ENCODE measurements around the gene WWTR1. TPM values are rescaled to one million over a fixed set of nuclear protein-coding genes. Genes with fewer than 3 reads are reported as not detected.

WWTR1 gene
- total and polyA plus RNA-seq, 4 donors: 4.5 to 11.8 (median 9.0) TPM

DNA sequence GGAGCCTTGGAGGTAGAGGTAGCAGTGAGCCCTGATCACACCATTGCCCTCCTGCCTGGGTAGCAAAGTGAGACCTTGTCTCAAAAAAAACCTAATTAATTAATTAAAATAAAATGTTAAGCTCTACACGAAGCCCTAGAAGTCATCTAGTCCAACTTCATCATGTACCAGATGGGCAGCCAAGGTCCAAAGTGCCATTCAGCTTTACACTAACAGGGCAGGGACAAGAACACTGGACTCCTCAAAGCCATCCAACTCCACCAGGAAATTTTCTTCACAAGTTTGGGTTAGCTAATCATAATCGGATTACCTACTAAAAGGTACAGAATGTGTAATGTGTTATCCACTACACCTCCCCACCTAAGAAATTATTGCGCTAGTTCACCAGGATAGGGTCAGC is 48.8 kb downstream of the WWTR1 start:
- 53% methylated on average over 3 of the region's 3 CpGs for WGBS
- peak; percentile 75 to 79 for TF ChIP-seq HNF4A (conservative IDR thresholded peaks at IDR 0.05)
- TF ChIP-seq, protein P1, sequence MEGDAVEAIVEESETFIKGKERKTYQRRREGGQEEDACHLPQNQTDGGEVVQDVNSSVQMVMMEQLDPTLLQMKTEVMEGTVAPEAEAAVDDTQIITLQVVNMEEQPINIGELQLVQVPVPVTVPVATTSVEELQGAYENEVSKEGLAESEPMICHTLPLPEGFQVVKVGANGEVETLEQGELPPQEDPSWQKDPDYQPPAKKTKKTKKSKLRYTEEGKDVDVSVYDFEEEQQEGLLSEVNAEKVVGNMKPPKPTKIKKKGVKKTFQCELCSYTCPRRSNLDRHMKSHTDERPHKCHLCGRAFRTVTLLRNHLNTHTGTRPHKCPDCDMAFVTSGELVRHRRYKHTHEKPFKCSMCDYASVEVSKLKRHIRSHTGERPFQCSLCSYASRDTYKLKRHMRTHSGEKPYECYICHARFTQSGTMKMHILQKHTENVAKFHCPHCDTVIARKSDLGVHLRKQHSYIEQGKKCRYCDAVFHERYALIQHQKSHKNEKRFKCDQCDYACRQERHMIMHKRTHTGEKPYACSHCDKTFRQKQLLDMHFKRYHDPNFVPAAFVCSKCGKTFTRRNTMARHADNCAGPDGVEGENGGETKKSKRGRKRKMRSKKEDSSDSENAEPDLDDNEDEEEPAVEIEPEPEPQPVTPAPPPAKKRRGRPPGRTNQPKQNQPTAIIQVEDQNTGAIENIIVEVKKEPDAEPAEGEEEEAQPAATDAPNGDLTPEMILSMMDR (IDR thresholded peaks at IDR 0.05; ENCODE audit: low read depth, low read length, missing input control): no peak
- TF ChIP-seq, protein P2, sequence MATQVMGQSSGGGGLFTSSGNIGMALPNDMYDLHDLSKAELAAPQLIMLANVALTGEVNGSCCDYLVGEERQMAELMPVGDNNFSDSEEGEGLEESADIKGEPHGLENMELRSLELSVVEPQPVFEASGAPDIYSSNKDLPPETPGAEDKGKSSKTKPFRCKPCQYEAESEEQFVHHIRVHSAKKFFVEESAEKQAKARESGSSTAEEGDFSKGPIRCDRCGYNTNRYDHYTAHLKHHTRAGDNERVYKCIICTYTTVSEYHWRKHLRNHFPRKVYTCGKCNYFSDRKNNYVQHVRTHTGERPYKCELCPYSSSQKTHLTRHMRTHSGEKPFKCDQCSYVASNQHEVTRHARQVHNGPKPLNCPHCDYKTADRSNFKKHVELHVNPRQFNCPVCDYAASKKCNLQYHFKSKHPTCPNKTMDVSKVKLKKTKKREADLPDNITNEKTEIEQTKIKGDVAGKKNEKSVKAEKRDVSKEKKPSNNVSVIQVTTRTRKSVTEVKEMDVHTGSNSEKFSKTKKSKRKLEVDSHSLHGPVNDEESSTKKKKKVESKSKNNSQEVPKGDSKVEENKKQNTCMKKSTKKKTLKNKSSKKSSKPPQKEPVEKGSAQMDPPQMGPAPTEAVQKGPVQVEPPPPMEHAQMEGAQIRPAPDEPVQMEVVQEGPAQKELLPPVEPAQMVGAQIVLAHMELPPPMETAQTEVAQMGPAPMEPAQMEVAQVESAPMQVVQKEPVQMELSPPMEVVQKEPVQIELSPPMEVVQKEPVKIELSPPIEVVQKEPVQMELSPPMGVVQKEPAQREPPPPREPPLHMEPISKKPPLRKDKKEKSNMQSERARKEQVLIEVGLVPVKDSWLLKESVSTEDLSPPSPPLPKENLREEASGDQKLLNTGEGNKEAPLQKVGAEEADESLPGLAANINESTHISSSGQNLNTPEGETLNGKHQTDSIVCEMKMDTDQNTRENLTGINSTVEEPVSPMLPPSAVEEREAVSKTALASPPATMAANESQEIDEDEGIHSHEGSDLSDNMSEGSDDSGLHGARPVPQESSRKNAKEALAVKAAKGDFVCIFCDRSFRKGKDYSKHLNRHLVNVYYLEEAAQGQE (IDR thresholded peaks at IDR 0.05): no peak
- no peak for TF ChIP-seq FOXA2 (IDR thresholded peaks at IDR 0.05)
- peak in 1 of 2 donors; percentile 1 for TF ChIP-seq JUND (IDR thresholded peaks at IDR 0.05)
- TF ChIP-seq NR2F2 (IDR thresholded peaks at IDR 0.05): no peak
- TF ChIP-seq, protein P3, sequence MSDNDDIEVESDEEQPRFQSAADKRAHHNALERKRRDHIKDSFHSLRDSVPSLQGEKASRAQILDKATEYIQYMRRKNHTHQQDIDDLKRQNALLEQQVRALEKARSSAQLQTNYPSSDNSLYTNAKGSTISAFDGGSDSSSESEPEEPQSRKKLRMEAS (IDR thresholded peaks at IDR 0.05): no peak
- peak; percentile 44 for TF ChIP-seq HNF4G (IDR thresholded peaks at IDR 0.05)
- Histone ChIP-seq H3K4me3 (ENCODE audit: low read depth in 1 of 3, low read length in 3 of 3) (no peak overlapping the region), H3K27me3 (ENCODE audit: control insufficient read depth in 4 of 4, insufficient read depth in 4 of 4, low read length in 3 of 4) (no peaks in the 10 kb centered on the region), H3K36me3 (ENCODE audit: control insufficient read depth in 4 of 4, insufficient read depth in 3 of 4, low read depth in 1 of 4, low read length in 3 of 4) (no peaks in the 10 kb centered on the region), H3K9me3 (ENCODE audit: control insufficient read depth in 4 of 4, low read length in 3 of 4) (no peaks in the 10 kb centered on the region), H3K27ac (ENCODE audit: low read depth in 1 of 2, low read length in 2 of 2) (peak overlapping the region in 1 of 2 donors; percentile 45), H3K4me1 (ENCODE audit: control insufficient read depth in 4 of 4, insufficient read depth in 4 of 4, low read length in 3 of 4) (peaks cover 8 to 25% (median 14%) of the 10 kb centered on the region in 4 donors), H3K9ac (ENCODE audit: low read depth in 1 of 2, low read length in 2 of 2) (no peak overlapping the region)
- no peak for DNase-seq (ENCODE audit: low spot score)

DNA sequence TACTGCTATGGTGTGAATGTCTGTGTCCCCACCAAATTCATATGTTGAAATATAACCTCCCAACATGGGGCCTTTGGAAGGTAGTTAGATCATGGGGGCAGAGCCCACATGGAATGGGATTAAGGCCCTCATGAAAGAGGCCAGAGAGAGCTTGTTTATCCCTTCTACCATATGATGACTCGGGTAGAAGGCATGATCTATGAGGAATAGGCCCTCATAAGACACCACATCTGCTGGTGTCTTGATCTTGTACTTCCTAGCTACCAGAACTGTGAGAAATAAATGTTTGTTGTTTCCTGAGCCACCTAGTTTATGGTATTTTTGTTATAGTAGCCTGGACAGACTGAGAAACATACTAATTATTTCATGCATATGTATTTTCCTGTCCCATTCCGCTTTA is 51.9 kb downstream of the WWTR1 start:
- 93% methylated on average over 2 of the region's 2 CpGs for WGBS
- H3K27ac ChIP-seq (ENCODE audit: low read depth in 1 of 2, low read length in 2 of 2): no peak overlapping the region

DNA sequence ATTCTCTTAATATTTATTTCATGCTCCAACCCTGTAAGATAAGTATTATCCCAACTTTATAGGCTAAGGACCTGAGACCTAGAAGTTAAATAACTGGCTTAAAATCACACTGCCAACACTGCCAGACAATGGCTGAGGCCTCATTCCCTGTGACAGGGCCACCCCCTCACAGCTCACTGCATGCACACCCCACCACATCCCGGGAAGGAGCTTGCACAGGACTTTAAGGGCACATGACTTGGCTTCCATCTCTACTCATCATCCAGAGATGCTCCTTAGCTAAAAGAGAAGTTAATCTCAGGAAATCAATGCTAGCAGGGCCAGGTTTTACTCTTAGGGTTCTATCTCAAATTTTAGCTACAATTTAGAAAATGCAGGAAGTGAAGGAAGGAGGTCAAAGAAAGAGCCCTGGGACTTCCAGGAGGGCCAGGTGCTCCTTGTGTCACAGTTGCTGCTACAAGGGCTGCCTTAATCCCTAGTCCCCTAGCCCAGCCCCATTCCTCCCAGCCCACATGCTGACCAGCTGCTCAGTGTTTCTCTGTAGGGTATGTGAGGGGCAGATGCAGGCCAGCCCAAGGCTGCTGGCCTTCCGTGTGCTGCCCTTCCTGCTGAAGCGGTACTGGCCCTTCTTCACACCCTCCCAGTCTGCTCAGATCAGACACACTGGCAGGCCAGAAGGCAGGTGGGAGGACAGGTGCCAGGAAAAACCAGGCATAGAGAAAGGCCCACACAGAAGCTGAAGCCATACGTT is 53.5 kb downstream of the WWTR1 start:
- Histone ChIP-seq H3K27ac (ENCODE audit: low read depth in 1 of 2, low read length in 2 of 2) (no peak overlapping the region), H3K27me3 (ENCODE audit: control insufficient read depth in 4 of 4, insufficient read depth in 4 of 4, low read length in 3 of 4) (no peaks in the 10 kb centered on the region), H3K36me3 (ENCODE audit: control insufficient read depth in 4 of 4, insufficient read depth in 3 of 4, low read depth in 1 of 4, low read length in 3 of 4) (no peaks in the 10 kb centered on the region), H3K9me3 (ENCODE audit: control insufficient read depth in 4 of 4, low read length in 3 of 4) (no peaks in the 10 kb centered on the region), H3K9ac (ENCODE audit: low read depth in 1 of 2, low read length in 2 of 2) (no peak overlapping the region), H3K4me3 (ENCODE audit: low read depth in 1 of 3, low read length in 3 of 3) (no peak overlapping the region), H3K4me1 (ENCODE audit: control insufficient read depth in 4 of 4, insufficient read depth in 4 of 4, low read length in 3 of 4) (peaks cover 4 to 23% (median 11%) of the 10 kb centered on the region in 4 donors)
- 85% methylated on average over 4 of the region's 4 CpGs for WGBS
- DNase-seq (ENCODE audit: low spot score): no peak
- no peak for TF ChIP-seq FOXA2 (IDR thresholded peaks at IDR 0.05)
- TF ChIP-seq, protein P2 (IDR thresholded peaks at IDR 0.05): no peak
- no peak for TF ChIP-seq TAF1 (conservative IDR thresholded peaks at IDR 0.05)
- TF ChIP-seq, protein P1 (IDR thresholded peaks at IDR 0.05; ENCODE audit: low read depth, low read length, missing input control): no peak
- TF ChIP-seq RAD21 (IDR thresholded peaks at IDR 0.05): no peak
- TF ChIP-seq, protein P4, sequence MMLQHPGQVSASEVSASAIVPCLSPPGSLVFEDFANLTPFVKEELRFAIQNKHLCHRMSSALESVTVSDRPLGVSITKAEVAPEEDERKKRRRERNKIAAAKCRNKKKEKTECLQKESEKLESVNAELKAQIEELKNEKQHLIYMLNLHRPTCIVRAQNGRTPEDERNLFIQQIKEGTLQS (IDR thresholded peaks at IDR 0.05): no peak
- TF ChIP-seq, protein P3 (IDR thresholded peaks at IDR 0.05): no peak
- no peak for TF ChIP-seq GABPA (IDR thresholded peaks at IDR 0.05 in 1 of 2, conservative IDR thresholded peaks at IDR 0.05 in 1 of 2)
- TF ChIP-seq HNF4A (conservative IDR thresholded peaks at IDR 0.05): no peak

More for the DNA sequence above, 51.9 kb downstream of the WWTR1 start:
- H3K4me3 ChIP-seq (ENCODE audit: low read depth in 1 of 3, low read length in 3 of 3): no peak overlapping the region
- DNase-seq (ENCODE audit: low spot score): no peak
- H3K27me3 ChIP-seq (ENCODE audit: control insufficient read depth in 4 of 4, insufficient read depth in 4 of 4, low read length in 3 of 4): no peaks in the 10 kb centered on the region
- TF ChIP-seq YY1 (IDR thresholded peaks at IDR 0.05): no peak
- H3K4me1 ChIP-seq (ENCODE audit: control insufficient read depth in 4 of 4, insufficient read depth in 4 of 4, low read length in 3 of 4): peaks cover 10 to 25% (median 17%) of the 10 kb centered on the region in 4 donors
- H3K9ac ChIP-seq (ENCODE audit: low read depth in 1 of 2, low read length in 2 of 2): no peak overlapping the region
- no peaks in the 10 kb centered on the region for H3K36me3 ChIP-seq (ENCODE audit: control insufficient read depth in 4 of 4, insufficient read depth in 3 of 4, low read depth in 1 of 4, low read length in 3 of 4)
- no peaks in the 10 kb centered on the region for H3K9me3 ChIP-seq (ENCODE audit: control insufficient read depth in 4 of 4, low read length in 3 of 4)

Data from liver (tissue), 9 donors.